Liver (tissue), 3 donors: ENCODE measurements around the gene CCSAP.

ENCODE experiments used
- FOXA1 ChIP-seq: IDR thresholded peaks from 2 replicates; pipeline ENCODE4 v1.6.1; 2016; ENCODE audit warnings: antibody characterized with exemption
- GABPA ChIP-seq, 2 donors: IDR thresholded peaks in 1 of 2; conservative IDR thresholded peaks in 1 of 2; 2 replicates each; pipeline ENCODE4 v1.6.1; 2016; ENCODE audit warnings: antibody characterized with exemption in 2 of 2, mild to moderate bottlenecking in 1 of 2, moderate library complexity in 1 of 2
- NR2F2 ChIP-seq: IDR thresholded peaks from 2 replicates; pipeline ENCODE4 v1.6.1; 2016; ENCODE audit warnings: antibody characterized with exemption
- RAD21 ChIP-seq, 2 donors: IDR thresholded peaks; 2 replicates each; pipeline ENCODE4 v1.6.1; 2016; ENCODE audit warnings: antibody characterized with exemption in 2 of 2, mild to moderate bottlenecking in 2 of 2
- REST ChIP-seq: IDR thresholded peaks from 2 replicates; pipeline ENCODE4 v1.6.1; 2016; ENCODE audit warnings: antibody characterized with exemption, mild to moderate bottlenecking
- RXRA ChIP-seq, 2 donors: IDR thresholded peaks; 2 replicates each; pipeline ENCODE4 v1.6.1; 2017 to 2018; ENCODE audit warnings: antibody characterized with exemption in 2 of 2, mild to moderate bottlenecking in 1 of 2
- SP1 ChIP-seq: IDR thresholded peaks from 2 replicates; pipeline ENCODE4 v1.6.1; 2018; ENCODE audit warnings: antibody characterized with exemption, mild to moderate bottlenecking
- YY1 ChIP-seq: IDR thresholded peaks from 2 replicates; pipeline ENCODE4 v1.6.1; 2016; ENCODE audit warnings: antibody characterized with exemption, mild to moderate bottlenecking
- TF ChIP-seq, protein P1 (sequence below): fragments of 150-350 bp; IDR thresholded peaks from 2 replicates; pipeline ENCODE4 v1.5.1; 2017; ENCODE audit warnings: improper control_type of control experiment, low read depth, low read length; ENCODE audit not compliant: missing input control
- TF ChIP-seq, protein P2 (sequence below): IDR thresholded peaks from 2 replicates; pipeline ENCODE4 v1.6.1; 2016; ENCODE audit warnings: antibody characterized with exemption
- donor health status: healthy.
- donor health status: healthy.

- TF ChIP-seq, protein P1, sequence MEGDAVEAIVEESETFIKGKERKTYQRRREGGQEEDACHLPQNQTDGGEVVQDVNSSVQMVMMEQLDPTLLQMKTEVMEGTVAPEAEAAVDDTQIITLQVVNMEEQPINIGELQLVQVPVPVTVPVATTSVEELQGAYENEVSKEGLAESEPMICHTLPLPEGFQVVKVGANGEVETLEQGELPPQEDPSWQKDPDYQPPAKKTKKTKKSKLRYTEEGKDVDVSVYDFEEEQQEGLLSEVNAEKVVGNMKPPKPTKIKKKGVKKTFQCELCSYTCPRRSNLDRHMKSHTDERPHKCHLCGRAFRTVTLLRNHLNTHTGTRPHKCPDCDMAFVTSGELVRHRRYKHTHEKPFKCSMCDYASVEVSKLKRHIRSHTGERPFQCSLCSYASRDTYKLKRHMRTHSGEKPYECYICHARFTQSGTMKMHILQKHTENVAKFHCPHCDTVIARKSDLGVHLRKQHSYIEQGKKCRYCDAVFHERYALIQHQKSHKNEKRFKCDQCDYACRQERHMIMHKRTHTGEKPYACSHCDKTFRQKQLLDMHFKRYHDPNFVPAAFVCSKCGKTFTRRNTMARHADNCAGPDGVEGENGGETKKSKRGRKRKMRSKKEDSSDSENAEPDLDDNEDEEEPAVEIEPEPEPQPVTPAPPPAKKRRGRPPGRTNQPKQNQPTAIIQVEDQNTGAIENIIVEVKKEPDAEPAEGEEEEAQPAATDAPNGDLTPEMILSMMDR, result no peak
- TF ChIP-seq, protein P2, sequence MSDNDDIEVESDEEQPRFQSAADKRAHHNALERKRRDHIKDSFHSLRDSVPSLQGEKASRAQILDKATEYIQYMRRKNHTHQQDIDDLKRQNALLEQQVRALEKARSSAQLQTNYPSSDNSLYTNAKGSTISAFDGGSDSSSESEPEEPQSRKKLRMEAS, result no peak
- TF ChIP-seq YY1, result no peak
- no peak for TF ChIP-seq SP1
- TF ChIP-seq GABPA (IDR thresholded peaks at IDR 0.05 in 1 of 2, conservative IDR thresholded peaks at IDR 0.05 in 1 of 2), result no peak
- TF ChIP-seq RXRA (IDR thresholded peaks at IDR 0.05), result no peak
- TF ChIP-seq REST, result no peak
- no peak for TF ChIP-seq FOXA1
- TF ChIP-seq NR2F2, result no peak
- TF ChIP-seq RAD21 (IDR thresholded peaks at IDR 0.05), result no peak
Observed at GRCh38 chr1:229354226-229354625, 11.4 kb upstream of the CCSAP start.
